KOPT-K1 (cell line): ENCODE results near the gene CHD1.

Source experiments
- H3K27ac ChIP-seq: fragments of 200-600 bp; sonication (generic); 2 replicates; pipeline ENCODE4 v1.5.1; 2016; ENCODE audit warnings: antibody characterized with exemption, mild to moderate bottlenecking, low read depth, low read length; ENCODE audit not compliant: poor library complexity, severe bottlenecking
- H3K36me3 ChIP-seq: fragments of 200-600 bp; sonication (generic); 2 replicates; pipeline ENCODE4 v1.5.1; 2017; ENCODE audit warnings: antibody characterized with exemption, mild to moderate bottlenecking, low read length, moderate library complexity; ENCODE audit not compliant: insufficient read depth
- H3K9me3 ChIP-seq: fragments of 200-600 bp; sonication (generic); 2 replicates; pipeline ENCODE4 v1.5.1; 2017; ENCODE audit warnings: antibody characterized with exemption, low read length, mild to moderate bottlenecking; ENCODE audit not compliant: insufficient read depth, poor library complexity, severe bottlenecking

CHD1 gene

GRCh38 chr5:98923966-98924365 is 4.8 kb downstream of the CHD1 start:
- H3K9me3 ChIP-seq, result no peaks in the 10 kb centered on the region
- peaks cover 69% of the 10 kb centered on the region for H3K36me3 ChIP-seq

GRCh38 chr5:98921947-98922505 is 6.8 kb downstream of the CHD1 start:
- Histone ChIP-seq H3K27ac (peak overlapping the region; percentile 70), H3K36me3 (peaks cover 88% of the 10 kb centered on the region), H3K9me3 (no peaks in the 10 kb centered on the region)

More at GRCh38 chr5:98923966-98924365, 4.8 kb downstream of the CHD1 start:
- peak overlapping the region; percentile 70 for H3K27ac ChIP-seq

GRCh38 chr5:98917433-98917832 is 11.4 kb downstream of the CHD1 start:
- Histone ChIP-seq H3K36me3 (peaks cover 89% of the 10 kb centered on the region), H3K9me3 (no peaks in the 10 kb centered on the region), H3K27ac (no peak overlapping the region)

- H3K9me3 ChIP-seq, result no peaks in the 10 kb centered on the region
- peaks cover 93% of the 10 kb centered on the region for H3K36me3 ChIP-seq
- H3K27ac ChIP-seq, result no peak overlapping the region
These were observed 12.3 kb downstream of the CHD1 start for GRCh38 chr5:98916540-98916939.

GRCh38 chr5:98913911-98914310 is 14.9 kb downstream of the CHD1 start:
- no peaks in the 10 kb centered on the region for H3K9me3 ChIP-seq
- peaks cover 89% of the 10 kb centered on the region for H3K36me3 ChIP-seq
- H3K27ac ChIP-seq, result no peak overlapping the region

GRCh38 chr5:98911280-98912040 is 17.3 kb downstream of the CHD1 start:
- Histone ChIP-seq H3K36me3 (peaks cover 75% of the 10 kb centered on the region), H3K27ac (no peak overlapping the region), H3K9me3 (no peaks in the 10 kb centered on the region)

- Histone ChIP-seq H3K27ac (no peak overlapping the region), H3K9me3 (no peaks in the 10 kb centered on the region), H3K36me3 (peaks cover 70% of the 10 kb centered on the region)
These were observed 19.4 kb downstream of the CHD1 start for GRCh38 chr5:98909363-98909762.

- no peak overlapping the region for H3K27ac ChIP-seq
- peaks cover 71% of the 10 kb centered on the region for H3K36me3 ChIP-seq
- H3K9me3 ChIP-seq, result no peaks in the 10 kb centered on the region
These were observed 20.9 kb downstream of the CHD1 start for GRCh38 chr5:98907951-98908350.

GRCh38 chr5:98906756-98907355 is 22.0 kb downstream of the CHD1 start:
- Histone ChIP-seq H3K27ac (no peak overlapping the region), H3K9me3 (no peaks in the 10 kb centered on the region), H3K36me3 (peaks cover 73% of the 10 kb centered on the region)

- H3K36me3 ChIP-seq, result peaks cover 73% of the 10 kb centered on the region
- no peak overlapping the region for H3K27ac ChIP-seq
These were observed 22.7 kb downstream of the CHD1 start for GRCh38 chr5:98905857-98906688.

GRCh38 chr5:98904780-98905179 is 24.0 kb downstream of the CHD1 start:
- H3K36me3 ChIP-seq, result peaks cover 75% of the 10 kb centered on the region
- H3K9me3 ChIP-seq, result no peaks in the 10 kb centered on the region
- no peak overlapping the region for H3K27ac ChIP-seq

More at GRCh38 chr5:98905857-98906688, 22.7 kb downstream of the CHD1 start:
- no peaks in the 10 kb centered on the region for H3K9me3 ChIP-seq

- no peak overlapping the region for H3K27ac ChIP-seq
- peaks cover 83% of the 10 kb centered on the region for H3K36me3 ChIP-seq
- H3K9me3 ChIP-seq, result no peaks in the 10 kb centered on the region
These were observed 26.1 kb downstream of the CHD1 start for GRCh38 chr5:98902733-98903132.

- H3K27ac ChIP-seq, result no peak overlapping the region
- no peaks in the 10 kb centered on the region for H3K9me3 ChIP-seq
- peaks cover 100% of the 10 kb centered on the region for H3K36me3 ChIP-seq
These were observed 29.4 kb downstream of the CHD1 start for GRCh38 chr5:98899456-98899855.

GRCh38 chr5:98898743-98899142 is 30.1 kb downstream of the CHD1 start:
- peaks cover 100% of the 10 kb centered on the region for H3K36me3 ChIP-seq
- H3K27ac ChIP-seq, result no peak overlapping the region
- H3K9me3 ChIP-seq, result no peaks in the 10 kb centered on the region

- H3K27ac ChIP-seq, result no peak overlapping the region
- no peaks in the 10 kb centered on the region for H3K9me3 ChIP-seq
- H3K36me3 ChIP-seq, result peaks cover 100% of the 10 kb centered on the region
These were observed 37.2 kb downstream of the CHD1 start for GRCh38 chr5:98891591-98891990.
